NK-92 (cell line): ENCODE measurements around the gene GGT6.
"Not testable (repeated sequence)": the region's sequence is repeated elsewhere in the genome, so short reads cannot be mapped to it uniquely, and the experiment has no call there.

Experiments
- DNase-seq: peaks from one replicate; lab custom pipeline; 2025; ENCODE audit not compliant: unreplicated experiment; lab: John Stamatoyannopoulos, UW

The GGT6 gene

GRCh38 chr17:4560421-4560820, at the start of gene GGT6:
GGT6 (minus strand) TSS chr17:4560577; CDS start chr17:4560521, 56 bp downstream.
- no peak for DNase-seq

GRCh38 chr17:4610162-4610561, 49.8 kb upstream of the GGT6 start:
- DNase-seq = no peak

- no peak for DNase-seq
These were observed 49.4 kb upstream of the GGT6 start for GRCh38 chr17:4609761-4610160.

- no peak for DNase-seq
These were observed 47.4 kb upstream of the GGT6 start for GRCh38 chr17:4607773-4608187.

- no peak for DNase-seq
These were observed 46.9 kb upstream of the GGT6 start for GRCh38 chr17:4607261-4607741.

GRCh38 chr17:4605826-4606225, 45.4 kb upstream of the GGT6 start:
- no peak for DNase-seq

GRCh38 chr17:4604736-4605135, 44.4 kb upstream of the GGT6 start:
- not testable (repeated sequence) for DNase-seq

- DNase-seq = no peak
These were observed 43.8 kb upstream of the GGT6 start for GRCh38 chr17:4604111-4604644.

GRCh38 chr17:4602041-4602440, 41.7 kb upstream of the GGT6 start:
- DNase-seq = no peak

GRCh38 chr17:4601326-4601725, 40.9 kb upstream of the GGT6 start:
- no peak for DNase-seq

GRCh38 chr17:4600563-4600962, 40.2 kb upstream of the GGT6 start:
- DNase-seq = no peak

- DNase-seq = no peak
These were observed 39.3 kb upstream of the GGT6 start for GRCh38 chr17:4599505-4600281.

- no peak for DNase-seq
These were observed 38.6 kb upstream of the GGT6 start for GRCh38 chr17:4598776-4599504.

- DNase-seq = no peak
These were observed 37.6 kb upstream of the GGT6 start for GRCh38 chr17:4597975-4598374.

- no peak for DNase-seq
These were observed 36.4 kb upstream of the GGT6 start for GRCh38 chr17:4596636-4597380.

- not testable (repeated sequence) for DNase-seq
These were observed 35.4 kb upstream of the GGT6 start for GRCh38 chr17:4595685-4596342.

- DNase-seq = no peak
These were observed 34.7 kb upstream of the GGT6 start for GRCh38 chr17:4594931-4595684.

GRCh38 chr17:4594406-4594805, 34.0 kb upstream of the GGT6 start:
- DNase-seq = no peak

- DNase-seq = no peak
These were observed 32.6 kb upstream of the GGT6 start for GRCh38 chr17:4593021-4593421.
